ENCODE measurements around the gene DLL1. TPM values are rescaled to one million over a fixed set of nuclear protein-coding genes. Genes with fewer than 3 reads are reported as not detected.

DLL1 gene
- total and polyA plus RNA-seq, 10 donors = 12.6 to 119 (median 62.8) TPM

DNA sequence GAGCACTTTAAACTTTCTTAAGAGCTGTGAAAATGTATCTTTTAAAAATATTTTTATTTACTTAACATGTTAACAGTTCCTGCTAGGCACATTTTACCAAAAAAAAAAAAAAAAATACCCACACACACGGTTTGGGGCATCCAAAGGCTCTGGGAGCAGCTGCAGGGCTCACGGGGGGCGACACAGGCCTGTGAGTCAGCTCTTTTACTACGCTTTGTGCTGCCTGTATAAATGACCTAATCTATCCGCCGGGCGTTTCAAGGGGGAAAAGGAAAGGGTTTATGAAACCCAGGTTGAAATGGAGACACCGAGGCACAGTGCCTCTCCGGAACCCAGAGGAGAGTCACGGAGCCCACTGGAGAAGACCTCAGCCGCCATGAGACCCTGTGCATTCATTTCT, 40.4 kb downstream of the DLL1 start:
- TF ChIP-seq, protein P1, sequence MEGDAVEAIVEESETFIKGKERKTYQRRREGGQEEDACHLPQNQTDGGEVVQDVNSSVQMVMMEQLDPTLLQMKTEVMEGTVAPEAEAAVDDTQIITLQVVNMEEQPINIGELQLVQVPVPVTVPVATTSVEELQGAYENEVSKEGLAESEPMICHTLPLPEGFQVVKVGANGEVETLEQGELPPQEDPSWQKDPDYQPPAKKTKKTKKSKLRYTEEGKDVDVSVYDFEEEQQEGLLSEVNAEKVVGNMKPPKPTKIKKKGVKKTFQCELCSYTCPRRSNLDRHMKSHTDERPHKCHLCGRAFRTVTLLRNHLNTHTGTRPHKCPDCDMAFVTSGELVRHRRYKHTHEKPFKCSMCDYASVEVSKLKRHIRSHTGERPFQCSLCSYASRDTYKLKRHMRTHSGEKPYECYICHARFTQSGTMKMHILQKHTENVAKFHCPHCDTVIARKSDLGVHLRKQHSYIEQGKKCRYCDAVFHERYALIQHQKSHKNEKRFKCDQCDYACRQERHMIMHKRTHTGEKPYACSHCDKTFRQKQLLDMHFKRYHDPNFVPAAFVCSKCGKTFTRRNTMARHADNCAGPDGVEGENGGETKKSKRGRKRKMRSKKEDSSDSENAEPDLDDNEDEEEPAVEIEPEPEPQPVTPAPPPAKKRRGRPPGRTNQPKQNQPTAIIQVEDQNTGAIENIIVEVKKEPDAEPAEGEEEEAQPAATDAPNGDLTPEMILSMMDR (IDR thresholded peaks at IDR 0.05 in 8 of 11, conservative IDR thresholded peaks at IDR 0.05 in 3 of 11) = no peak
- TF ChIP-seq POLR2A (IDR thresholded peaks at IDR 0.05) (no peak), POLR2AphosphoS5 (IDR thresholded peaks at IDR 0.05) (no peak)
- H3K36me3 ChIP-seq = no peaks in the 10 kb centered on the region
- no peak overlapping the region for H3K27ac ChIP-seq
- intact Hi-C loops (cut with DNase I; ENCODE audit: low total_unique reads) = no loop called here
- H3K4me3 ChIP-seq = no peak overlapping the region
- H3K27me3 ChIP-seq (replicated peaks in 1 of 7) = peaks cover 0 to 64% (median 6%) of the 10 kb centered on the region in 7 donors
- WGBS, 5 donors = 63 to 78% (median 73%) methylated on average over 11 of the region's 11 CpGs
- H3K4me1 ChIP-seq = peaks cover 0 to 12% (median 0%) of the 10 kb centered on the region in 6 donors
- H3K9me3 ChIP-seq = no peaks in the 10 kb centered on the region
- DNase-seq = no peak

DNA sequence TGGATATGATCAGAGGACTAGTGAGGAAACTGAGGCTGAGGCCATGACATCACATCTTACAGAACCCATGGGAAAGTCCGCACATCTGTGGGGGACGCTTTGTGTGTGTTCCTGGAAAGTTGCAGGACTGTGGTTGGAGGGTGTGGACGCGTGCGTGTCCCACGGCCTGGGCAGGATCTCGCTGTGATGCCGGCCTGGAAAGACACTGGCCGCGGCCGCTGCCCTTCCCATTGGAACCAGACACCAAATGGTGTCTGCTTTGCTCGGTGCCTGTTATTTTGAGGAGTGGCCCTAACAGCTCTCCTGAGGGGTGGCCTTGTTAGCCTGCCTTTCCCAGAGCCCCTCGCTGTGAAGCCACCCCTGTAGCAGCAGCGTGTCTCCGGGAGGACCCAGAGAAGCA, 41.1 kb downstream of the DLL1 start:
- Histone ChIP-seq H3K27me3 (replicated peaks in 1 of 7) (peaks cover 0 to 57% (median 6%) of the 10 kb centered on the region in 7 donors), H3K4me1 (peaks cover 0 to 6% (median 0%) of the 10 kb centered on the region in 6 donors), H3K9me3 (no peaks in the 10 kb centered on the region), H3K27ac (no peak overlapping the region), H3K4me3 (no peak overlapping the region), H3K36me3 (no peaks in the 10 kb centered on the region)
- intact Hi-C loops (cut with DNase I; ENCODE audit: low total_unique reads) = no loop called here
- DNase-seq = no peak
- TF ChIP-seq POLR2AphosphoS5 (IDR thresholded peaks at IDR 0.05) (no peak), POLR2A (IDR thresholded peaks at IDR 0.05) (no peak)
- TF ChIP-seq, protein P1 (IDR thresholded peaks at IDR 0.05 in 8 of 11, conservative IDR thresholded peaks at IDR 0.05 in 3 of 11) = no peak
- WGBS, 5 donors = 81 to 97% (median 94%) methylated on average over 13 to 15 of the region's 15 CpGs

DNA sequence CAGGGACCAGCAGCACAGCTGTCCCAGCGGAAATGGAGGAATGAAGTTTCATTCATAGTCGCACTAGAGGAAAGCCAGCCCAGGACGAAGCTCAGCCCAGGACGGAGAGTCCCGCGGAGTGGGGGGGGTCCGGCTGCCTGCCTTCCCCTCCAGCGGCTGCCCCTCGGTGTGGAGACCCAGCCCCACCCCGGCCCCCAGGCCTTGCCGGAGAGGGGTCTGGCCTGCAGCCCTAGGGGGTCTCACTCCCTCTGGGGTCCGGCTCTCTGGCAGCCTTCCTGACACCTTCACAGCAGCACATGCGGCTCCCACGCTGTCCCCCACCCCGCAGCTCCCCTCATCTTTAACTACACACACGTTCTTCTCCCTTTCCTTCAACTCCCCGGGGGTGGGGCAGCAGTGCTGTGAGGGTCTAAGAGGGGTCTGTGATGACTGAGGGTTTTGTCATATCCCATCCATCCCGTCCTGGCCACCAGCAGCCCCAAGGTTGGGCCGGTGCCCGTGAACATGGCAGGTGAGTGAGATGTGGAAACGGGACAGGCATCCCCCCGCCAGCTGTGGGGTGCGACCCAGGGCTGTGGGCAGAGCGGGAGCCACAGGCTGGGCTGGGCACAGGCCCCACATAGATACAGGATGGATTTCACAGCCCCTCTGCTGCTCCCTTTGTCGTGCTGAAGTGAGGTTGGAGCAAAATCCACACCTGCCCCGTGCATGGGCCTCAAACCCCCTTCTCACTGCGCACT, 41.8 kb downstream of the DLL1 start:
- Histone ChIP-seq H3K9me3 (no peaks in the 10 kb centered on the region), H3K4me1 (peaks cover 0 to 3% (median 0%) of the 10 kb centered on the region in 6 donors), H3K4me3 (no peak overlapping the region), H3K27ac (peak overlapping the region in 2 of 8 donors; percentile 17 to 23), H3K36me3 (no peaks in the 10 kb centered on the region), H3K27me3 (replicated peaks in 1 of 7) (peaks cover 0 to 51% (median 6%) of the 10 kb centered on the region in 7 donors)
- WGBS, 5 donors = 60 to 87% (median 82%) methylated on average over 25 to 27 of the region's 27 CpGs
- intact Hi-C loops (cut with DNase I; ENCODE audit: low total_unique reads) = no loop called here
- DNase-seq = no peak
- TF ChIP-seq POLR2A (IDR thresholded peaks at IDR 0.05) (no peak), POLR2AphosphoS5 (IDR thresholded peaks at IDR 0.05) (no peak)
- TF ChIP-seq, protein P1 (IDR thresholded peaks at IDR 0.05 in 8 of 11, conservative IDR thresholded peaks at IDR 0.05 in 3 of 11) = no peak

DNA sequence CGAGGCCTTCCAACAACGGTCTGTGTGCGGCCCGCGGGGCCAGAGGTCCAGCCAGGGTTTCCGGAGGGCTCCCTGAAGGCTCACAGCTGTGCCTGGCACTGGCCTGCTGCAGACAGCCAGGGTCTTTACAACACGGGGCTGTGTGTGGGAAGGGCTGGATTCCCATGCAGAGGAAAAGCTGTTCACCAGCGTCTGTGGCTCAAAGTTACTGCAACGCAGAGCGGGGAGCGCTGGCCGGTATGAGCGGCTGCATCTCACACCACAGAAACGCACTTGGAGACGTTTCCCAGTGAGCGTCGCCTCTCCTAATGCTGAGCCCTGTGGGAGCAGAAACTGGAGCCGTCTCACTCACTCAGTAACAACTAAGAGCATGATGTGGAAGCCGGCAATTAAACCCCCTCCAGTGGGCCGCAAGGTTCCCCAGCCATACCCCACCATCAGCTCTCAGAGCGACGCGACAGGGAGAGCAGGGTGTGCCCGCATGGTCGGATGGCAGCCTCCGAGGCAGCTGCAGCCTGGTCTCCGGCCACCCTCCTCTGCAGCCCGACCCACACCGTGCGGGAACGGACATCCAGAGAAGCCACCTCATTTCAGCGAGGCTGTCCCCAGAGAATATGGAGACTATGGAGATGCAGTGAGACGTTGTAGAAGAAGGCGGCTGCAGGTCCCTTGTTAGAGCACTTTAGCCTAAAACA, 42.6 kb downstream of the DLL1 start:
- Histone ChIP-seq H3K9me3 (no peaks in the 10 kb centered on the region), H3K4me3 (no peak overlapping the region), H3K27me3 (replicated peaks in 1 of 7) (peaks cover 0 to 44% (median under 1%) of the 10 kb centered on the region in 7 donors), H3K27ac (peak overlapping the region in 3 of 8 donors; percentile 15 to 48 (median 23)), H3K36me3 (no peaks in the 10 kb centered on the region), H3K4me1 (peaks cover 0 to 3% (median 0%) of the 10 kb centered on the region in 6 donors)
- intact Hi-C loops (cut with DNase I; ENCODE audit: low total_unique reads) = no loop called here
- WGBS, 5 donors = 63 to 85% (median 74%) methylated on average over 22 to 34 of the region's 34 CpGs
- DNase-seq = no peak
- no peak for TF ChIP-seq POLR2A (IDR thresholded peaks at IDR 0.05)
- TF ChIP-seq POLR2AphosphoS5 (IDR thresholded peaks at IDR 0.05) = peak in 2 of 3 donors; percentile 48 to 52
- TF ChIP-seq, protein P1 (IDR thresholded peaks at IDR 0.05 in 8 of 11, conservative IDR thresholded peaks at IDR 0.05 in 3 of 11) = no peak

Measured in spleen (tissue), 11 donors.